Erythroblast (primary cell): ENCODE measurements around the gene NARF.
"Not testable (repeated sequence)": the region's sequence is repeated elsewhere in the genome, so short reads cannot be mapped to it uniquely, and the experiment has no call there.

Experiments used
- DNase-seq, 2 experiments: peaks; one replicate each; lab custom pipeline; 2025; lab: John Stamatoyannopoulos, UW
- GATA1 ChIP-seq: IDR thresholded peaks from 2 replicates; pipeline ENCODE4 v1.6.1; 2011; ENCODE audit warnings: low read depth, mild to moderate bottlenecking, control low read depth, low read length, moderate library complexity
- POLR2A ChIP-seq: IDR thresholded peaks from 2 replicates; pipeline ENCODE4 v1.6.1; 2011; ENCODE audit warnings: mild to moderate bottlenecking, low read length

The NARF gene

DNA sequence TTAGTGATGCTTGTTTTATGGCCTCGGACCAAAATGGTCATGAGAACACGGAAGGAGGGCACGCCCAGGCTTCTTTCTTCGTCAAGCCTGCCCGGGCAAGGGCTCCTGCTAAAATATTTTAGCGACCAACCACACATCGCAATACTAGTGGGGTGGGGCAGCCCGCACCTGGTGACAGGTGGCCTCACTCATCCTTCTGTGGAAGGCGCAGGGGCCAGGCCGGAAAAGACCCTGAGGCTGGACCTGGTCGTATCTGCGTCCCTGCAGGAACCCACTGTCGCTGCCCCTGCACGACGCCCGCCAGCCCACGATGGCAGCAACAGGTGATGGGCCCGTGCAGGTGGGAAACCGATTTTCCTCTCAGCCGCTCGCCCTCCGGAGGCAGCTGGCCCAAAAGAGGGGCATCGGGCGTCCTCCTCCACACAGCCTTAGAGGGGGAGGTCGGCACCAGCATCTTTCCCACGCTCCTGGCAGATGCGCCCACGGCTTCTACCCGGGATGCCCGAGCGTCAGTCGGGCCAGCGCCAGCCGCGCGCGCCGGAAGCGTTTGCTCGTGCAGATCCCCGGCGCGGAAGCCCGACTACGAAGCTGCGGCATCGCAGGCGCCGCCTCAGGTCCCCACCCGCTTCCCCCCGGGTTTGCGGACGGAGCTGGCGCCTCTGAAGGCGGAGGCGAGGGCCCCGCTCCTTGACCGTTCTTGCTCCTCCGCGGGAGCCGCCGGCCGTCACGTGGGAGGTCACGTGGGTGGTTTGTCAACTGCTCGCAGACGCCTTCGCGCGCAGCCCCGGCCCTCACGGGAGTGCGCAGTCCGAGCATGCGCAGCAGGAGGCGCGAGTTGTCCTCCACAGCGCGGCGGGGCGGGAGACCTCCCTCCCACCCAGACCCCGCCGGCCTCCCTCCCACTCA, 38.2 kb downstream of the NARF start:
- no peak for TF ChIP-seq GATA1
- peak; percentile 60 for TF ChIP-seq POLR2A
- peak; percentile 94 to 95 for DNase-seq

DNA sequence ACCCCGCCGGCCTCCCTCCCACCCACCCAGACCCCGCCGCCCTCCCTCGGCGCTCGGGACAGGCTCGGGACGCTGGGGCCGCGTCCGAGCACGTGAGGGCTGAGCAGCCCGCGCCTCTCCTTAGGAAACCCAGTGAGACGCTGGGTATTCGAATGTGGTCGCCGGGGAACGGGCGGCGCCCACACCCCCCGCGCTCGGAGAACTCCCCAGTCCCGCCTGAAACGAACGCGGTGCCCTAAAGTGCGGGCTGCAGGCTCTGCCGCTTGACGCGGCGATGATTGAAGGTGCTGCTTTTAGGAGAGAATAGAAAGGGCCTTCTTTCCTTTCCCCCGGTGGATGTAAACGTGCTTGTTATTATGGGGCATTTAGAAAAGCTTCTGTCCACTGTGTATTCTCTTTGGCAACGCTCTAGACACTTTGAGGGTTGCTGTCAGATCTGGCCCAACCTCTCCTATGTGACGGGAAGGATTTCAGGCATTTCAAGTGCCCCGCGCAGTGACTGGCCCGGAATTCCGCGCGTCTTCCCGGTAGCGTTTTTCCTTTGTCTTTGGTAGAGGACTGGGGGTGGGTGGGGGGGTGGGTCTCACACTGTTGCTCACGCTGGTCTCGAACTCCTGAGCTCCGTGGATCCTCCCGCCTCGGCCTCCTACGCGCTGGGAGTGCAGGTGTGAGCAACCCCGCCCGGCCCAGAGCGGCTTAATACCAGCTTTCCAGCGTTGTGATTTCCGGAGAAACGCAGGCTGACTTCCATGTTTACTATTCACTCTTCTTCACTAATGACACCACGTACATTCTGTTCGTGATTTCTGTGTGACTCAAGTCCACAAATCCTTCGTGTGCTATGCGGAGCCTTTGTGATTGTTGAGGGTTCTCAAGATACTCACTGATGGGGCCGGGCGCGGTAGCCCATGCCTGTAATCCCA, 39.2 kb downstream of the NARF start:
- DNase-seq = peak; percentile 76 to 81
- TF ChIP-seq GATA1 (no peak), POLR2A (peak; percentile 12)

DNA sequence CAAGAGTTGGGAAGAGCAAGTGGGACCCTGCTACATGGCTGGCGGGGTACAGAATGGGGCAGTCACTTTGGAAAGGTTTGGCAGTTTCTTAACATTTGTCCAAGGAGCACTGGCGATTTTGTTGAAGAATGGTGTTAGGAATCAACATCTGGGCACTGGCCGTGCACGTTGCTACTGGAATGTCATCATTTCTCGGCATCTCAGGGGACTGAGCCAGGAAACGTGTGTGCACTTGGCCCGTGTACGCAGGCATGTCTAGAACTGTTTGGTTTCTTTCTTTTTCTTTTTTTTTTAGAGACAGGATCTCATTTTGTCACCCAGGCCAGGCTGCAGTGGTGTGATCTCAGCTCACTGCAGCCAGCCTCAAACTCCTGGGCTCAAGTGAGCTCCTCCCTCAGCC, 43.7 kb downstream of the NARF start:
- DNase-seq = no peak
- TF ChIP-seq GATA1 (no peak), POLR2A (no peak)

DNA sequence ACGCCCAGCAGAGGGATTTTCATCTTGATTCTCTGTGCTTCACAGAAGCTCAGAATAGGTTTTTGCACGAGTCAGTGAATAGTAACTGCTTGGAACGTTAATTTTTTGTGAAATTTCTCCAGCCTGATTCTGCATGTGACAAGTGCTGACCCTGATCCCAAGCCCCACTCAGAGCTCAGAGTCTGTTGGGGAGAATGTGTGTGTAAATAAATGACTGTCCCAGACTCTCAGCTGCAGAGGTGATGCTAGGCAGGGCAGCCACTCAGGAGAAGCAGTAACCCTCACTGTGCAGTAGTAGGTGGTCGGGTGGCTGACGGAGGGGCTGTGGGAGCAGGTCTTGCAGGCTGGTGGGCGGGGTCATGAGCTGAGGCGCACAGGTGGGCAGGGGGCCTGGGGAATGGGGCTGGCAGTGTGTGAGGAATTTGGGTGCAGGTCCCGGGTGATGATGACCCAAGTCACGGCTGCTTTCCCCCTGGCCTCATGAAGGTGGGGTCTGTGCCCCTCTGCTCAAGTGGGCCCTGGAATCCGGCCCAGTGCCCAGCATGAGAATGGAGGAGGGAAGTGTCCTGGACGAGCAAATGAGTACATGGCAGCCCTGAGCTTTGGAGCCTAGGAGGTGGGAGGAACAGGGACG, 44.7 kb downstream of the NARF start:
- no peak for TF ChIP-seq GATA1
- TF ChIP-seq POLR2A = no peak
- DNase-seq = no peak

DNA sequence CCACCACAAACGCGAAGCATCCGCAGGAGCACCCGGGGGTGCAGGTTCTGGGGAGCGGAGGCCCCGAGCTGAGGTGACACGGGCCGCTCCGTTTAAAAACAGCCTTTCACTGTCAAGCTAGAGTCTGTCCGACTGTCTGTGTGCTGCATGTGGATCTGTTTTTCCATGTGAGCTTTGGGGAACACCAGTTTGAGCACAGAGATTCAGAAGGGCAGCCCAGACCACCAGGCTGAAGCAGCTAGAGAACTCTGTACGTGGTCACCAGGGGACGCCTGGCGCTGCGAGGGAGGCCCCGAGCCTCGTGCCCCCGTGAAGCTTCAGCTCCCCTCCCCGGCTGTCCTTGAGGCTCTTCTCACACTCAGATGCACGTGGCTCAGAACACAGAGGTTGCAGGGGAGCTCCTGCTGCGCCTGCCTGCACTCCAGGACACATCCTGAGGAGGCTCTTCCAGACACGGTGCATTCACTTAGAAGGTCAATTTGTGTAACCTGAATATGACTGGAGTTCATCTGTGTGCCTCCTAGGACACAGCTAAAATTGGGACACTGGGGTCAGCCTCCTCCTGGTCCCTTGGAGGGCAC, 45.3 kb downstream of the NARF start:
- TF ChIP-seq POLR2A (no peak), GATA1 (no peak)
- DNase-seq = no peak

DNA sequence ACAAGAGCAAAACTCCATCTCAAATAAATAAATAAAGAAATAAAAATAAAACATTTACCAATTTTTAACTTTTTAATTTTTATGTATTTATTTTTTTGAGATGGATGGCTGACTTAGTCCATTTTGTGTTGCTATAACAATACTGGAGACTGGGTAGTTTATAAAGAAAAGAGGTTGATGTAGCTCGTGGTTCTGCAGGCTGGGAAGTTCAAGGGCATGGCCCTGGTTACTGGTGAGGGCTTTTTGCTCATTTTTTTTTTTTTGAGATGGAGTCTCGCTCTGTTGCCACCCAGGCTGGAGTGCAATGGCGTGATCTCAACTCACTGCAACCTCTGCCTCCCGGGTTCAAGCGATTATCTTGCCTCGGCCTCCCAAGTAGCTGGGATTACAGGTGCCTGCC, 46.8 kb downstream of the NARF start:
- DNase-seq = no peak
- TF ChIP-seq GATA1 (no peak), POLR2A (no peak)

DNA sequence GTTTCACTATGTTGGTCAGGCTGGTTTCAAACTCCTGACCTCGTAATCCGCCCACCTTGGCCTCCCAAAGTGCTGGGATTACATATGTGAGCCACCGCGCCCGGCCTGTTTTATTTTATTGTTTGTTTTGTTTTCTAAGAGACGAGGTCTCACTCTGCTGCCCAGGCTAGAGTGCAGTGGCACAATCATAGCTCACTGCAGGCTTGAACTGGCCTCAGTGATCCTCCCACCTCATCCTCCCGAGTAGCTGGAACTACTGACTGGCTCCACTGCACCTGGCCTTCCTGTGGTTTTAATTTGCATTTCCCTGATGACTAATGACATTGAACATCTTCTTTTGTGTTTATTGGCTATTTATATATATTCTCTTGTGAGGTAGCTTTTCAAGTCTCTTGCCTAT, 47.9 kb downstream of the NARF start:
- DNase-seq = not testable (repeated sequence)

DNA sequence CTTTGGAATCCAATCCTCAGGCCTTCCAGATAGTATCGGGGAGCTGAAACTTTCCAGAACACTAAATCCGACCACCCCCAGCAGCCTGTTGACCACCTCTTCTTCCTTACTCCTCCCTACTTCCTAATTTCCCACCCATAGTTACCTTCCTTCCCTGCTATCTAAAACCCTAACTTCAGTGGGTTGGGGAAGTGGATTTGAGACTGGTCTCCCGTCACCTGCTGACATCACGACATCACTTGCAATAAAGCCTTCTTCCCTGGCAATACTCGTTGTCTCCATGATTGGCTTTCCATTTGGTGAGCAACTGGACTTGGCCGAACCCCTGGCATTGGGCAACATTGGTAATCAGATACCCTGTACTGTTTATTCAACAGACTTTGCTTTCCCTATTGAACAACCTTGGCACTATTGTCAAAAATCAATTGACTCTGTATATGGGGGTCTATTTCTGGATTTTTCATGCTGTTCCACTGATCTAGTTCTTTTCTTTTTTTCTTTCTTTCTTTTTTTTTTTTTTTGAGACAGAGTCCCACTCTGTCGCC, 49.2 kb downstream of the NARF start:
- no peak for DNase-seq
- no peak for TF ChIP-seq GATA1
- no peak for TF ChIP-seq POLR2A

DNA sequence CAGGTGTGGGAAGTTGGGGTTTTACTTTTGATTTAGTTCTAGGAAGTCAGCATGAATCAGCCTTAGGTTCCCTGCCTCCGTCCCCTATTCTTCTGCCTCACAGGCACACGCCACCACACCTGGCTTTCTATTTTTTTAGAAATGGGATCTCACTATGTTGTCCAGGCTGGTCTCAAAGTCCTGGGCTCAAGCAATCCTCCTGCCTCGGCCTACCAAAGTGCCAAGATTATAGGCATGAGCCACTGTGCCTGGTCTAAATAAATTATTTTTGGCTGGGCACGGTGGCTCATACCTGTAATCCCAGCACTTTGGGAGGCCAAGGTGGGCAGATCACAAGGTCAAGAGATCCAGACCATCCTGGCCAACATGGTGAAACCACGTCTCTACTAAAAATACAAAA, 53.1 kb downstream of the NARF start:
- DNase-seq = not testable (repeated sequence)

DNA sequence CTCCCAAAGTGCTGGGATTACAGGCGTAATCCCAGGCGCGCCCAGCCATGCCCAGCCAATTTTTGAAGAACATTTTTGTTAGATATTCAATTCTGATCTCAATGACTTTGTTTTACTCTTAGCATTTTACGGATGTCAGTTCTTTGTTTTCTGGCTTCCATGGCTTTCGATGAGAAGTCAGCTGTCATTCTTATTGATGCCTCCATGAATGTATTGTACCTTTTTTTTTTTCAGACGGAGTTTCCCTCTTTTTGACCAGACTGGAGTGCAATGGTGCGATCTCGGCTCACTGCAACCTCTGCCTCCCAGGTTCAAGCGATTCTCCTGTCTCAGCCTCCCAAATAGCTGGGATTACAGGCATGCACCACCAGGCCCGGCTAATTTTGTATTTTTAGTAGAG, 55.3 kb downstream of the NARF start:
- not testable (repeated sequence) for DNase-seq

DNA sequence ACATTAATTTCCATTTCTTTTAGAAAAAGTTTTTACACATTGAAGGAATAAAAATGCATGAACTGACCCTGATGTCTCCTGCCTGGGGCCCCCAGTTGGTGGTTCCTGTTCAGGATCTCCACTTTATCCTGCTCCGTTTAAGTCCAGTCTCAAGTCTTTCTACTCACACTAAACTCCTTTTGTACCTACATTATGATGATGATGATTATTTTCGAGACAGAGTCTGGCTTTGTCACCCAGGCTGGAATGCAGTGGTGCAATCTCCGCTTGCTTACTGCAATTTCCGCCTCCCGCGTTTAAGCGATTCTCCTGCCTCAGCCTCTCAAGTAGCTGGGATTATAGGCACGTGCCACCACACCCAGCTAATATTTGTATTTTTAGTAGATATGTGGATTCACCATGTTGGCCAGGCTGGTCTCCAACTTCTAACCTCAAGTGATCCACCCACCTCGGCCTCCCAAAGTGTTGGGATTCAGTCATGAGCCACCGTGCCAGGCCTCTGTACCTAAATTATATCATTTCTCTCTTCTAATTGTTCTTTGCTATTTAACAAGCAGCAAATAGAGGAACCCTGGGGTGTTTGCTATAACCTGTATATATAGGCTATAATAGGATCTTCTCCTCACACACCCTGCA, 58.8 kb downstream of the NARF start:
- TF ChIP-seq GATA1 (no peak), POLR2A (no peak)
- DNase-seq = no peak

DNA sequence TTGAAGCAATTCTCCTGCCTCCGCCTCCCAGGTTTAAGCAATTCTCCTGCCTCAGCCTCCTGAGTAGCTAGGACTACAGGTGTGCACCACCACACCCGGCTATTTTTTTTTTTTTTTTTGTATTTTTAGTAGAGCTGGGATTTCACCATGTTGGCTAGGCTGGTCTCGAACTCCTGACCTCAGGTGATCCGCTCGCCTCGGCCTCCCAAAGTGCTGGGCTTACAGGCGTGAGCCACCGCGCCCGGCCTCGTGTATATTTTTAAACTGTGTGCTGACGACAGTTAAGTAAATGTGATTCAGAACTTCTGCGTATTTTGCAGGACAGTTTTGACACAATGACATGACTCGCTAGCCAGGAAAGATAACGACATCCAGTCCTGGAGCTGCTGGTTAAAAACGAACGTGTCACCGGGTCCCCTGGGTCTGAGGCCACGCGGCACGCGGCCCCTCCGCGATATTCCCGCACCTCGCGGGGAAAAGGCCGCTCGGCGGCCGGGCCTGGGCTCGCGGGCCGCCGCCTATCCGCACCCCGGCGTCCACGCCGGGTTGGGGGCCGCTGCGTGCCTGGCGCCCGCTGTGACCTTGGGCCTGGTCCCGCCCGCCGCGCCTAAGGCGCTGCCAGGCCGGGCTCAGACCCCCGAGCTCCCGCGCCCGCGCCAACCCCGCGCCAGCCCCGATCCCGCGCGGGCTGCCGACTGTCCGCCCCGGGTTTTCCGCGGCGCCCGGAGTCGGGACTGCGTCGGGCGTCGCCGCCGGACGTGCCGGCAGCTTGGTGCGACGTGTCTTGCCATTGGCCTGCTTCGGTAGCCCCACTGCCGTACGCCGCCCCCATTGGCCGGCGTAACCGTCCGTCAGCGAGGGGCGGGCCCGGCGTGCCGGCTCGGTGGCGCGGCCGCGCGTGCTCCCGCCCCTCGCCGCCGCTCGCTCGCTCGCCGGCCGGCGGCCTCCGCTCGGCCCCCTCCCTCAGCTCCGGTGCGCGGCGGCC, 60.6 kb downstream of the NARF start, which contains the start of gene FOXK2:
FOXK2 (plus strand) TSS at position 907 of the 985 bp plus-strand sequence. CDS start 157 bp downstream, outside the sequence.
- TF ChIP-seq POLR2A (peak; percentile 82), GATA1 (no peak)
- peak; percentile 97 to 98 for DNase-seq
